Heart left ventricle (tissue), 13 donors: Measurements from ENCODE around the gene PISD.

ENCODE experiments used
- POLR2A ChIP-seq, 2 donors: fragments of 450-650 bp; IDR thresholded peaks; one replicate each; pipeline ENCODE4 v1.6.1; 2017; ENCODE audit warnings: antibody characterized with exemption in 2 of 2, mild to moderate bottlenecking in 2 of 2, moderate library complexity in 2 of 2
- TF ChIP-seq, protein P1 (sequence below), 12 donors: fragments of 200-600 bp; sonication (generic) in 4 of 12; IDR thresholded peaks; one replicate each; pipeline versions ENCODE4 v1.5.0 to v1.8.0; 2018 to 2022; ENCODE audit warnings: antibody characterized with exemption in 12 of 12, mild to moderate bottlenecking in 5 of 12
- donor health status: ischemic (EF 13 %, LVEDD 7.1; RV severe dilation, severe dysfunction).
- donor health status: DM: no; HTN: yes; CAD: no.
- donor health status: DM: no; HTN: no; CAD: no.
- donor health status: ischemic (EF 25% LVEDD 6.9; RV normal size, moderate dysfunction).
- donor health status: ischemic (EF 25% LVEDD 5.7; RV mildly dilated, moderate dysfunction).
- donor health status: ischemic (EF 35%, LVEDD 5.7; RV mildly dilated, moderate dysfunction).
- donor health status: nonischemic (EF 11% LVEDD 7.7; RV severe dilation, severe dysfunction).
- donor health status: DM: yes; HTN: yes; CAD: no.
- donor health status: PGD.
- donor health status: ischemic (EF 29% LVEDD 5.4; RV normal size, mild dysfunction).
- donor health status: nonischemic (EF 23%, LVEDD 6.1; RV moderate dilation, normal function).

DNA sequence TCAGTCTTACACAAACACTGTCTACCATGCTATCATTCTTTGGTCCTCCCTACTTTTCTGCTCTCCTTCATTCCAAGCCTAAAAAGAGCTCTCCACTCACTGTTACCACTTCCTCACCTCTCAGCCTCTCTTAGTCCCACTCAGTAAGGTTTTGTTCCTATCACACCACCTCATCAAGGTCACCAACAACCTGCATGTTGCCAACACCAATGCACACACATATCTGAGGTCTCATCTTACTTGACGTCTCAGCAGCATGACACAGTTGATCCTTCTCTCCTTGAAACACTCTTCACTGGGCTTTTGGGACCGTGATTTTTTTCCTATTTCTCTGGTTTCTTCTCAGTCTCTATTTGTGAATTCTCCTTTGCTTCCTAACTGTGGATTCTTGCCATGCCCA, 8.1 kb downstream of the PISD start:
- TF ChIP-seq, protein P1, sequence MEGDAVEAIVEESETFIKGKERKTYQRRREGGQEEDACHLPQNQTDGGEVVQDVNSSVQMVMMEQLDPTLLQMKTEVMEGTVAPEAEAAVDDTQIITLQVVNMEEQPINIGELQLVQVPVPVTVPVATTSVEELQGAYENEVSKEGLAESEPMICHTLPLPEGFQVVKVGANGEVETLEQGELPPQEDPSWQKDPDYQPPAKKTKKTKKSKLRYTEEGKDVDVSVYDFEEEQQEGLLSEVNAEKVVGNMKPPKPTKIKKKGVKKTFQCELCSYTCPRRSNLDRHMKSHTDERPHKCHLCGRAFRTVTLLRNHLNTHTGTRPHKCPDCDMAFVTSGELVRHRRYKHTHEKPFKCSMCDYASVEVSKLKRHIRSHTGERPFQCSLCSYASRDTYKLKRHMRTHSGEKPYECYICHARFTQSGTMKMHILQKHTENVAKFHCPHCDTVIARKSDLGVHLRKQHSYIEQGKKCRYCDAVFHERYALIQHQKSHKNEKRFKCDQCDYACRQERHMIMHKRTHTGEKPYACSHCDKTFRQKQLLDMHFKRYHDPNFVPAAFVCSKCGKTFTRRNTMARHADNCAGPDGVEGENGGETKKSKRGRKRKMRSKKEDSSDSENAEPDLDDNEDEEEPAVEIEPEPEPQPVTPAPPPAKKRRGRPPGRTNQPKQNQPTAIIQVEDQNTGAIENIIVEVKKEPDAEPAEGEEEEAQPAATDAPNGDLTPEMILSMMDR (IDR thresholded peaks at IDR 0.05) = no peak
- no peak for TF ChIP-seq POLR2A (IDR thresholded peaks at IDR 0.05)
